ENCODE results near the gene FRMD3. TPM values are rescaled to one million over a fixed set of nuclear protein-coding genes. Genes with fewer than 3 reads are reported as not detected.

Gene FRMD3
- total and polyA plus RNA-seq, 2 donors (not counting 3 experiments of a cell fraction or from before 2014, with no cell fraction given): 3.0 to 6.1 TPM

GRCh38 chr9:83235526-83235925 is 302.7 kb downstream of the FRMD3 start:
- intact Hi-C loops (cut with micrococcal nuclease) (no loop called here), dilution Hi-C loops (cut with MboI; ENCODE audit: extremely low pct_ligation_motif_present, low sequenced_read_pairs) (no loop called here)
- no peaks in the 10 kb centered on the region for H3K79me2 ChIP-seq (ENCODE audit: control insufficient read depth, insufficient read depth, low read length)
- TF ChIP-seq POLR2A (IDR thresholded peaks at IDR 0.05; ENCODE audit: low read depth, low read length) (no peak), JUN (IDR thresholded peaks at IDR 0.05; ENCODE audit: borderline replicate concordance, insufficient read depth, insufficient read length, low read depth) (no peak), POLR2AphosphoS5 (IDR thresholded peaks at IDR 0.05; ENCODE audit: insufficient read depth, low read depth, low read length) (no peak), CTCF (IDR thresholded peaks at IDR 0.05; ENCODE audit: extremely low read depth in 1 of 2, insufficient read depth in 1 of 2, low read depth in 1 of 2, low read length in 2 of 2) (no peak), EZH2 (IDR thresholded peaks at IDR 0.05; ENCODE audit: borderline replicate concordance, low read depth, low read length, severe bottlenecking) (no peak), GATA2 (IDR thresholded peaks at IDR 0.05; ENCODE audit: insufficient read depth, insufficient read length, low read depth, low read length) (no peak), MAX (IDR thresholded peaks at IDR 0.05; ENCODE audit: insufficient read depth, insufficient read length) (no peak), FOS (IDR thresholded peaks at IDR 0.05; ENCODE audit: borderline replicate concordance, insufficient read depth, low read length) (no peak), MYC (IDR thresholded peaks at IDR 0.05; ENCODE audit: low read depth, low read length) (no peak)
- H3K9me1 ChIP-seq (replicated peaks; ENCODE audit: control insufficient read depth, extremely low read depth, insufficient read depth, low read length): no peaks in the 10 kb centered on the region
- no TSS peak for BruUV-seq (replicated peaks)
- H3K4me3 ChIP-seq (replicated peaks in 1 of 3; ENCODE audit: insufficient read depth in 1 of 3, low read depth in 1 of 3, low read length in 3 of 3): no peak overlapping the region
- H3K9me3 ChIP-seq (replicated peaks; ENCODE audit: control insufficient read depth, insufficient read depth, low read length): no peaks in the 10 kb centered on the region
- H3K27me3 ChIP-seq (ENCODE audit: control insufficient read depth in 2 of 2, insufficient read depth in 2 of 2, low read length in 2 of 2): no peaks in the 10 kb centered on the region
- no peak for FAIRE-seq
- H3K4me1 ChIP-seq (ENCODE audit: control insufficient read depth, extremely low read depth, insufficient read depth, low read length): peaks cover 14% of the 10 kb centered on the region
- H3K4me2 ChIP-seq (ENCODE audit: insufficient read depth, low read length): no peak overlapping the region
- ChIA-PET CTCF (interaction anchor here (1.2 to 3.9 kb wide), 4 partner anchors 15 to 385 kb away, joined by 3 to 15 read pairs (median 3); no protein-coding TSS in a partner anchor), POLR2A (no interaction called here)
- H4K20me1 ChIP-seq (replicated peaks; ENCODE audit: control insufficient read depth, extremely low read depth, insufficient read depth, low read length): no peaks in the 10 kb centered on the region
- no peaks in the 10 kb centered on the region for H3K36me3 ChIP-seq (ENCODE audit: control insufficient read depth in 2 of 2, extremely low read depth in 1 of 2, insufficient read depth in 2 of 2, low read length in 2 of 2)
- no peak overlapping the region for H3K27ac ChIP-seq (ENCODE audit: insufficient read depth, low read depth, low read length)
- no peak overlapping the region for H2AFZ ChIP-seq (ENCODE audit: low read depth, low read length)
- no peak for DNase-seq (ENCODE audit: low read depth, low spot score)
- H3K9ac ChIP-seq (replicated peaks; ENCODE audit: extremely low read depth, insufficient read depth, low read length): no peak overlapping the region

Measured in endothelial cell of umbilical vein (primary cell).